ENCODE measurements around the gene SPRR1A.

DNA sequence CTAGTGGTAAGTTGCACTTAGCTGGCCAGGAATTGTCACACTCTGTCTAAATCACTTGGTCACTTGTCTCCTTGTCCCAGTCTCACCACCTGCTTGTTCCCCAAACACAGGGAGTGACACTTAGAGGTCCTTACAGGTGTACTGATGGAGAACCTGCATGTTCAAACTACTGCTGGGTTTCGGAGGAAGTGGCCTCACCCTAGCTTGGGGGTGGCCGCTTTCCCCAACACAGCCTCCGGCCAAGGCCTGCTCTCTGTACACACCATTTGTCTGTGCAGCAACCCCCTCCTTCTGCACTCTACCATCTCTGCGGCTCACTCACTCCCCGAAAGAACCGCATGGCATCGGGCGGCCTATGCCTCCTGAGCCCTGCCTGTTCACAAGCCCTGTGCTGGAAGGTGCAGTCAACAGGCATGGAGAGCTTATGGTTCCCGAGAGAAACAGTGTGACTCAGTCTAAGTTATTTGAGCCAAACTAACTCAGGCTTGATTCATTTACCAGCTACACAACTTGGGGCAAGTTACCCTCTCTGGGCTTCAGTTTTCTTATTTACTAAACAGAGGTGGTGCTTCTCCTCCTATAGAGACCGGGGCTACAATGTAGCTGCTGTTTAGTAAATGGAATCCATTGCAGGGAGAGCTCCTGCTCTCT is 24.0 kb upstream of the SPRR1A start:
- TF ChIP-seq, protein P1, sequence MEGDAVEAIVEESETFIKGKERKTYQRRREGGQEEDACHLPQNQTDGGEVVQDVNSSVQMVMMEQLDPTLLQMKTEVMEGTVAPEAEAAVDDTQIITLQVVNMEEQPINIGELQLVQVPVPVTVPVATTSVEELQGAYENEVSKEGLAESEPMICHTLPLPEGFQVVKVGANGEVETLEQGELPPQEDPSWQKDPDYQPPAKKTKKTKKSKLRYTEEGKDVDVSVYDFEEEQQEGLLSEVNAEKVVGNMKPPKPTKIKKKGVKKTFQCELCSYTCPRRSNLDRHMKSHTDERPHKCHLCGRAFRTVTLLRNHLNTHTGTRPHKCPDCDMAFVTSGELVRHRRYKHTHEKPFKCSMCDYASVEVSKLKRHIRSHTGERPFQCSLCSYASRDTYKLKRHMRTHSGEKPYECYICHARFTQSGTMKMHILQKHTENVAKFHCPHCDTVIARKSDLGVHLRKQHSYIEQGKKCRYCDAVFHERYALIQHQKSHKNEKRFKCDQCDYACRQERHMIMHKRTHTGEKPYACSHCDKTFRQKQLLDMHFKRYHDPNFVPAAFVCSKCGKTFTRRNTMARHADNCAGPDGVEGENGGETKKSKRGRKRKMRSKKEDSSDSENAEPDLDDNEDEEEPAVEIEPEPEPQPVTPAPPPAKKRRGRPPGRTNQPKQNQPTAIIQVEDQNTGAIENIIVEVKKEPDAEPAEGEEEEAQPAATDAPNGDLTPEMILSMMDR (IDR thresholded peaks at IDR 0.05): no peak
- TF ChIP-seq POLR2A (IDR thresholded peaks at IDR 0.05): no peak

All from gastroesophageal sphincter (tissue), 3 donors.